SK-N-SH treated with all-trans-retinoic acid at 6 μM for 48 hours (cell line): Measurements from ENCODE around the gene NRDE2.

Experiments
- ATAC-seq: fragments of 200-7000 bp; cut with Tn5 transposase; 3 replicates; pipeline ENCODE4 v1.9.1; 2020; ENCODE audit warnings: mild to moderate bottlenecking, moderate library complexity
- ARNTL ChIP-seq: fragments of 450-650 bp; formaldehyde crosslinking; IDR thresholded peaks from 2 replicates; pipeline ENCODE4 v1.5.0; 2020; ENCODE audit warnings: low read depth, mild to moderate bottlenecking, moderate library complexity, borderline replicate concordance
- BACH2 ChIP-seq: fragments of 250-450 bp; sonication (Bioruptor Pico); IDR thresholded peaks from 2 replicates; pipeline ENCODE4 v1.9.0; 2021; ENCODE audit warnings: mild to moderate bottlenecking, borderline replicate concordance
- CREB5 ChIP-seq: fragments of 250-450 bp; sonication (Bioruptor Pico); IDR thresholded peaks from 2 replicates; pipeline ENCODE4 v1.5.1; 2020; ENCODE audit warnings: low read depth, mild to moderate bottlenecking, moderate library complexity
- CSDC2 ChIP-seq: fragments of 250-450 bp; sonication (Bioruptor Pico); IDR thresholded peaks from 2 replicates; pipeline ENCODE4 v1.5.0; 2020; ENCODE audit warnings: mild to moderate bottlenecking, moderate library complexity
- CSRNP3 ChIP-seq: fragments of 250-450 bp; sonication (Bioruptor Pico); IDR thresholded peaks from 2 replicates; pipeline ENCODE4 v1.5.1; 2021; ENCODE audit warnings: mild to moderate bottlenecking, moderate library complexity
- ESRRG ChIP-seq: fragments of 250-450 bp; sonication (Bioruptor Pico); IDR thresholded peaks from 2 replicates; pipeline ENCODE4 v1.6.1; 2021; ENCODE audit warnings: mild to moderate bottlenecking
- GLIS3 ChIP-seq: fragments of 250-450 bp; sonication (Bioruptor Pico); IDR thresholded peaks from 2 replicates; pipeline ENCODE4 v1.5.0; 2020; ENCODE audit warnings: mild to moderate bottlenecking, moderate library complexity
- ISL1 ChIP-seq: fragments of 250-450 bp; sonication (Bioruptor Pico); IDR thresholded peaks from 2 replicates; pipeline ENCODE4 v2.1.2; 2022; ENCODE audit warnings: mild to moderate bottlenecking, moderate library complexity
- OSR1 ChIP-seq: fragments of 250-450 bp; sonication (Bioruptor Pico); IDR thresholded peaks from 2 replicates; pipeline ENCODE4 v1.8.0; 2022; ENCODE audit warnings: moderate library complexity, mild to moderate bottlenecking, inconsistent platforms
- POU6F1 ChIP-seq: fragments of 250-450 bp; sonication (Bioruptor Pico); IDR thresholded peaks from 2 replicates; pipeline ENCODE4 v1.8.0; 2021; ENCODE audit warnings: low read depth, mild to moderate bottlenecking, moderate library complexity, borderline replicate concordance
- PPARA ChIP-seq: fragments of 250-450 bp; sonication (Bioruptor Pico); IDR thresholded peaks from 2 replicates; pipeline ENCODE4 v1.5.0; 2020; ENCODE audit warnings: mild to moderate bottlenecking, borderline replicate concordance
- RARB ChIP-seq: fragments of 250-450 bp; sonication (Bioruptor Pico); IDR thresholded peaks from 2 replicates; pipeline ENCODE4 v1.8.0; 2021; ENCODE audit warnings: mild to moderate bottlenecking, moderate library complexity
- SNAI2 ChIP-seq: fragments of 250-450 bp; sonication (Bioruptor Pico); IDR thresholded peaks from 2 replicates; pipeline ENCODE4 v1.5.0; 2020; ENCODE audit warnings: mild to moderate bottlenecking, moderate library complexity
- TCF4 ChIP-seq: fragments of 250-450 bp; sonication (Bioruptor Pico); IDR thresholded peaks from 2 replicates; pipeline ENCODE4 v1.8.0; 2021; ENCODE audit warnings: mild to moderate bottlenecking, moderate library complexity, borderline replicate concordance
- TSHZ2 ChIP-seq: fragments of 250-450 bp; sonication (Bioruptor Pico); IDR thresholded peaks from 2 replicates; pipeline ENCODE4 v1.5.0; 2020; ENCODE audit warnings: mild to moderate bottlenecking, moderate library complexity
- ZC3H10 ChIP-seq: fragments of 250-450 bp; sonication (Bioruptor Pico); IDR thresholded peaks from 2 replicates; pipeline ENCODE4 v1.5.1; 2021; ENCODE audit warnings: mild to moderate bottlenecking, moderate library complexity
- ZNF565 ChIP-seq: fragments of 450-650 bp; formaldehyde crosslinking; conservative IDR thresholded peaks from 2 replicates; pipeline ENCODE4 v1.5.0; 2020; ENCODE audit warnings: low read depth, mild to moderate bottlenecking, moderate library complexity
- ZNF70 ChIP-seq: fragments of 450-650 bp; formaldehyde crosslinking; IDR thresholded peaks from 2 replicates; pipeline ENCODE4 v1.5.0; 2020; ENCODE audit warnings: mild to moderate bottlenecking, moderate library complexity
- ZNF8 ChIP-seq: fragments of 450-650 bp; formaldehyde crosslinking; IDR thresholded peaks from 2 replicates; pipeline ENCODE4 v1.5.0; 2020; ENCODE audit warnings: mild to moderate bottlenecking, moderate library complexity

Gene NRDE2

GRCh38 chr14:90321891-90322290 lies 9.8 kb downstream of the NRDE2 start (continued):
- TF ChIP-seq CREB5 (CRISPR knock-in tag), result no peak

GRCh38 chr14:90319634-90320541 lies 11.9 kb downstream of the NRDE2 start:
- ATAC-seq, result no peak
- no peak for TF ChIP-seq TSHZ2
- no peak for TF ChIP-seq CREB5 (CRISPR knock-in tag)
- no peak for TF ChIP-seq ESRRG (CRISPR knock-in tag)
- TF ChIP-seq GLIS3 (CRISPR knock-in tag), result no peak
- no peak for TF ChIP-seq CSDC2 (CRISPR knock-in tag)
- TF ChIP-seq RARB (CRISPR knock-in tag), result no peak
- TF ChIP-seq OSR1 (CRISPR knock-in tag), result no peak

GRCh38 chr14:90319173-90319572 lies 12.6 kb downstream of the NRDE2 start:
- no peak for TF ChIP-seq GLIS3 (CRISPR knock-in tag)
- no peak for TF ChIP-seq TCF4
- no peak for TF ChIP-seq ZC3H10 (CRISPR knock-in tag)
- TF ChIP-seq ZNF70 (CRISPR knock-in tag), result no peak
- no peak for TF ChIP-seq ESRRG (CRISPR knock-in tag)
- TF ChIP-seq ZNF8, result no peak
- no peak for TF ChIP-seq ZNF565 (CRISPR knock-in tag)
- TF ChIP-seq RARB (CRISPR knock-in tag), result no peak
- no peak for ATAC-seq

GRCh38 chr14:90318016-90318415 lies 13.7 kb downstream of the NRDE2 start:
- no peak for ATAC-seq

More at GRCh38 chr14:90318016-90318415, 13.7 kb downstream of the NRDE2 start:
- TF ChIP-seq TCF4, result no peak
- TF ChIP-seq ESRRG (CRISPR knock-in tag), result no peak
- TF ChIP-seq SNAI2 (CRISPR knock-in tag), result no peak
- no peak for TF ChIP-seq CSRNP3 (CRISPR knock-in tag)
- no peak for TF ChIP-seq ZC3H10 (CRISPR knock-in tag)
- no peak for TF ChIP-seq BACH2
- no peak for TF ChIP-seq CREB5 (CRISPR knock-in tag)
- TF ChIP-seq ARNTL (CRISPR knock-in tag), result no peak
- no peak for TF ChIP-seq ZNF565 (CRISPR knock-in tag)
- no peak for TF ChIP-seq TSHZ2
- TF ChIP-seq ZNF8, result no peak
- no peak for TF ChIP-seq ZNF70 (CRISPR knock-in tag)
- no peak for TF ChIP-seq POU6F1 (CRISPR knock-in tag)
- TF ChIP-seq PPARA (CRISPR knock-in tag), result no peak
- TF ChIP-seq ISL1, result no peak
